Thyroid gland (tissue), 4 donors: ENCODE data around the gene ZNF385B. TPM values are rescaled to one million over a fixed set of nuclear protein-coding genes. Genes with fewer than 3 reads are reported as not detected.

Experiments used
- DNase-seq, 2 donors: peaks; one replicate each; pipeline ENCODE4 v3.0.0-alpha.2; 2019
- H3K27ac ChIP-seq, 3 donors: fragments of 200-600 bp; sonication (generic); 1 replicate in 2 of 3; 2 replicates in 1 of 3; pipeline ENCODE4 v1.5.1; 2016 to 2019; ENCODE audit warnings: mild to moderate bottlenecking in 1 of 3, moderate library complexity in 1 of 3
- H3K27me3 ChIP-seq: fragments of 200-600 bp; sonication (generic); one replicate; pipeline ENCODE4 v1.5.1; 2019
- H3K36me3 ChIP-seq, 2 donors: fragments of 200-600 bp; sonication (generic); one replicate each; pipeline ENCODE4 v1.5.1; 2016 to 2019
- H3K4me1 ChIP-seq, 2 donors: fragments of 200-600 bp; sonication (generic); one replicate each; pipeline ENCODE4 v1.5.1; 2017 to 2019
- H3K4me3 ChIP-seq, 3 donors: fragments of 200-600 bp; sonication (generic); replicated peaks in 1 of 3; 1 replicate in 2 of 3; 2 replicates in 1 of 3; pipeline ENCODE4 v1.5.1; 2016; ENCODE audit warnings: mild to moderate bottlenecking in 1 of 3
- H3K9me3 ChIP-seq: fragments of 200-600 bp; sonication (generic); one replicate; pipeline ENCODE4 v1.5.1; 2017
- POLR2A ChIP-seq, 2 donors: fragments of 450-650 bp; IDR thresholded peaks; one replicate each; pipeline ENCODE4 v1.6.1; 2017; ENCODE audit warnings: antibody characterized with exemption in 2 of 2, mild to moderate bottlenecking in 2 of 2, moderate library complexity in 1 of 2
- WGBS, 2 donors: methylation state at CpG; one replicate each; pipeline ENCODE4 v1.1.5; 2017; 5-methylcytosine and 5-hydroxymethylcytosine counted together
- intact Hi-C: fragments of 100-400 bp; cut with DNase I; formaldehyde crosslinking; loops from one replicate; pipeline ENCODE4 v1.15.1; 2023
- total RNA-seq, 4 donors: library from RNA; depleted of rRNA; stranded (reverse); fragments of >200 nt; gene quantifications; one replicate each; pipeline ENCODE4 v1.2.3, GENCODE V29; 2016
- TF ChIP-seq, protein P1 (sequence below), 6 experiments: fragments of 200-600 bp in 3 of 6; fragments of 450-650 bp in 3 of 6; sonication (generic) in 3 of 6; IDR thresholded peaks; one replicate each; pipeline ENCODE4 v1.5.1; 2016 to 2019; ENCODE audit warnings: antibody characterized with exemption in 6 of 6, mild to moderate bottlenecking in 2 of 6, inconsistent platforms in 1 of 6, moderate library complexity in 1 of 6

Gene ZNF385B
- total RNA-seq, 4 donors from 2014 or later, result 1.3 to 2.8 (median 1.8) TPM

- H3K36me3 ChIP-seq, result no peaks in the 10 kb centered on the region
- H3K27ac ChIP-seq, result no peak overlapping the region
- WGBS, 2 donors, result 89 to 91% methylated on average over 3 of the region's 3 CpGs
- DNase-seq, result no peak
- no peak for TF ChIP-seq POLR2A (IDR thresholded peaks at IDR 0.05)
- TF ChIP-seq, protein P1, sequence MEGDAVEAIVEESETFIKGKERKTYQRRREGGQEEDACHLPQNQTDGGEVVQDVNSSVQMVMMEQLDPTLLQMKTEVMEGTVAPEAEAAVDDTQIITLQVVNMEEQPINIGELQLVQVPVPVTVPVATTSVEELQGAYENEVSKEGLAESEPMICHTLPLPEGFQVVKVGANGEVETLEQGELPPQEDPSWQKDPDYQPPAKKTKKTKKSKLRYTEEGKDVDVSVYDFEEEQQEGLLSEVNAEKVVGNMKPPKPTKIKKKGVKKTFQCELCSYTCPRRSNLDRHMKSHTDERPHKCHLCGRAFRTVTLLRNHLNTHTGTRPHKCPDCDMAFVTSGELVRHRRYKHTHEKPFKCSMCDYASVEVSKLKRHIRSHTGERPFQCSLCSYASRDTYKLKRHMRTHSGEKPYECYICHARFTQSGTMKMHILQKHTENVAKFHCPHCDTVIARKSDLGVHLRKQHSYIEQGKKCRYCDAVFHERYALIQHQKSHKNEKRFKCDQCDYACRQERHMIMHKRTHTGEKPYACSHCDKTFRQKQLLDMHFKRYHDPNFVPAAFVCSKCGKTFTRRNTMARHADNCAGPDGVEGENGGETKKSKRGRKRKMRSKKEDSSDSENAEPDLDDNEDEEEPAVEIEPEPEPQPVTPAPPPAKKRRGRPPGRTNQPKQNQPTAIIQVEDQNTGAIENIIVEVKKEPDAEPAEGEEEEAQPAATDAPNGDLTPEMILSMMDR (IDR thresholded peaks at IDR 0.05), result no peak
- H3K4me3 ChIP-seq, result no peak overlapping the region
- no peaks in the 10 kb centered on the region for H3K9me3 ChIP-seq
- H3K27me3 ChIP-seq, result no peaks in the 10 kb centered on the region
- intact Hi-C loops, result no loop called here
- H3K4me1 ChIP-seq, result no peaks in the 10 kb centered on the region
These were observed 31.2 kb downstream of the ZNF385B start for GRCh38 chr2:179830043-179830787.

DNA sequence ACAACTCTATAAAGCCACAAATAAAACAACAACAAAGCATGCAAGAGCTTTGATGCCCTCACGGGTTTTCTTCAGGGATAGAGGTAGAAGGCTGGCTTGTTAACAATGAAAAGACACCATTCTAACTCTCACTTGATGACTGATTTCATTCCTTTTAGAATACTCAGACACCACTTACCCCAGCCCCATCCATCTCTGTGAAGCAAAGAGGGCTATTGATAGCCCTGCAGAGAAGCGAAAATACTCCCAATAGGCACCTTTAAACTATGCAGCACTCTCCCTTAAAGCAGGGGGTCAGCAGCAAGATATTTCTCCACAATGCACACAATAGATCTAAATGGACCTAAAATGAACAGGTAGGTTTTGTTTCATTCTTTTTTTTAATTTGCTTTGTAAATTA is 35.1 kb downstream of the ZNF385B start:
- H3K27ac ChIP-seq, result no peak overlapping the region
- no peak for DNase-seq

GRCh38 chr2:179825494-179825893 is 35.9 kb downstream of the ZNF385B start:
- Histone ChIP-seq H3K36me3 (no peaks in the 10 kb centered on the region), H3K27me3 (no peaks in the 10 kb centered on the region), H3K9me3 (no peaks in the 10 kb centered on the region), H3K27ac (no peak overlapping the region), H3K4me3 (no peak overlapping the region), H3K4me1 (no peaks in the 10 kb centered on the region)
- 80 to 90% methylated on average over 3 of the region's 3 CpGs for WGBS, 2 donors
- intact Hi-C loops, result no loop called here
- no peak for TF ChIP-seq POLR2A (IDR thresholded peaks at IDR 0.05)
- TF ChIP-seq, protein P1 (IDR thresholded peaks at IDR 0.05), result no peak
- no peak for DNase-seq

More for the DNA sequence above, 35.1 kb downstream of the ZNF385B start:
- no peak overlapping the region for H3K4me3 ChIP-seq
- TF ChIP-seq, protein P1 (IDR thresholded peaks at IDR 0.05), result no peak
- no peak for TF ChIP-seq POLR2A (IDR thresholded peaks at IDR 0.05)
- no peaks in the 10 kb centered on the region for H3K9me3 ChIP-seq
- no peaks in the 10 kb centered on the region for H3K27me3 ChIP-seq
- H3K36me3 ChIP-seq, result no peaks in the 10 kb centered on the region
- H3K4me1 ChIP-seq, result no peaks in the 10 kb centered on the region
- WGBS, 2 donors, result 82 to 89% methylated on average over 2 of the region's 2 CpGs
- intact Hi-C loops, result no loop called here

- no peaks in the 10 kb centered on the region for H3K27me3 ChIP-seq
- H3K4me3 ChIP-seq, result no peak overlapping the region
- no peak overlapping the region for H3K27ac ChIP-seq
- no peaks in the 10 kb centered on the region for H3K36me3 ChIP-seq
- TF ChIP-seq, protein P1 (IDR thresholded peaks at IDR 0.05), result no peak
- TF ChIP-seq POLR2A (IDR thresholded peaks at IDR 0.05), result no peak
- no peaks in the 10 kb centered on the region for H3K4me1 ChIP-seq
- intact Hi-C loops, result no loop called here
- WGBS, 2 donors, result 73 to 77% methylated on average over 1 of the region's 1 CpG
- no peak for DNase-seq
- H3K9me3 ChIP-seq, result no peaks in the 10 kb centered on the region
These were observed 36.5 kb downstream of the ZNF385B start for GRCh38 chr2:179824961-179825360.

GRCh38 chr2:179822540-179822939 is 38.9 kb downstream of the ZNF385B start:
- no peak overlapping the region for H3K27ac ChIP-seq
- TF ChIP-seq POLR2A (IDR thresholded peaks at IDR 0.05), result no peak
- TF ChIP-seq, protein P1 (IDR thresholded peaks at IDR 0.05), result no peak
- intact Hi-C loops, result no loop called here
- 85 to 88% methylated on average over 1 of the region's 1 CpG for WGBS, 2 donors
- no peak overlapping the region for H3K4me3 ChIP-seq
- H3K36me3 ChIP-seq, result no peaks in the 10 kb centered on the region
- H3K27me3 ChIP-seq, result no peaks in the 10 kb centered on the region
- DNase-seq, result no peak
- H3K4me1 ChIP-seq, result no peaks in the 10 kb centered on the region
- H3K9me3 ChIP-seq, result no peaks in the 10 kb centered on the region
